ENCODE data around the gene TRIM7. TPM values are rescaled to one million over a fixed set of nuclear protein-coding genes. Genes with fewer than 3 reads are reported as not detected.

TRIM7 gene
- total and polyA plus RNA-seq, 2 donors (not counting 1 experiment from before 2014, with no cell fraction given), result 1.7 to 7.4 TPM

DNA sequence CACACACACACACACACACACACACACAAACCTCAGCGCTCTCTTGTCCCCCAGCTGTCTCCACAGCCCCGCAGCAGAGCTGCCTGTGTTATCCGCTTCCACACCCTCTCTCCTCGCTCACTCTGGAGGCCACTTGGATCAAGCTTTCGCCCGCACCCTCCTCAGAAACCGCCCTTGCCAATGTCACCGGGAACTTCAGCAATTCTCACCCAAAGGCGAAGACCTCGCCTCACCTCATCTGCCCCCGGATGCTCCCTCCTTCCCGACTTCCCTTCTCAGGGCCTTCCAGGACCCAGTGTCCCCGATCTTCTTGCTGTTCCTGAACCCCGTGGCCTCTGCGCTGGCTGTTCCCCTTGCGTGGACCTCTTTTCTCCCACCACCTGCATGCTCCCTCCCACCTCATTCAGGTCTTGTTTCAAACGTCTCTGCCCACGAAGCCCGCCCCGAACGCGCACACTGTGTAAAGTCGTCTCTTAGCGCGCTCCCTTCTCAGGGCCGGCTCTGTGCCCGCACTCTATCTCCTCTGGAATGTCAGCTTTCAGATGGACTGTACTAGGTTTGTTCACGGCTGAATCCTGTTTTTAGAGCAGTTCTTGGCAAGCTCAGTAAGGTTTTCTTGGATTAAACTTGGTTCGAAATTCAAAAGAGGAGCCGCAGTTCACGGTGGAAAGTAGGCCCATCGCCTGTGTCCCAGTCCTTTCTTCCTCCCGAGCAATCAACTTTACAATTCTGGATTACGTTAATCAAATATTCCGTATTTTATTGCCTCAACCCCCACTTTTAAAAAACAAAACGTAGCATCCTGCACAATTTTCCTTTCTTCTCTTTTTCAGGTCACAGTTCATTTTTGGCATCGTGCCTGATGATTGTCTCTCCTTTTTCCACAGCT, 1.0 kb upstream of the TRIM7 start:
- H3K27me3 Mint-ChIP-seq, result peaks cover 14% of the 10 kb centered on the region
- Histone ChIP-seq H4K20me1 (ENCODE audit: control insufficient read depth, insufficient read depth, low read length, poor library complexity, severe bottlenecking) (no peaks in the 10 kb centered on the region), H3K4me3 (ENCODE audit: control extremely low read depth in 1 of 5, extremely low read depth in 1 of 5, insufficient read depth in 1 of 5, low read depth in 2 of 5, low read length in 4 of 5) (peak overlapping the region; percentile 54 to 71 (median 68)), H3K4me2 (replicated peaks; ENCODE audit: low read depth, low read length, poor library complexity, severe bottlenecking) (peak overlapping the region; percentile 94), H3K9me3 (ENCODE audit: control extremely low read depth in 1 of 3, control insufficient read depth in 2 of 3, insufficient read depth in 1 of 3, low read length in 2 of 3) (peaks cover 0 to 20% (median 2%) of the 10 kb centered on the region in 3 donors), H3K27ac (ENCODE audit: low read length in 2 of 2) (no peak overlapping the region), H3K4me1 (ENCODE audit: control insufficient read depth in 2 of 2, insufficient read depth in 2 of 2, low read length in 2 of 2) (peaks cover 23 to 35% of the 10 kb centered on the region in 2 donors), H3K9ac (ENCODE audit: low read length) (peak overlapping the region; percentile 65), H3K79me2 (ENCODE audit: control insufficient read depth, insufficient read depth, low read length) (no peaks in the 10 kb centered on the region), H2AFZ (ENCODE audit: insufficient read depth, low read depth, low read length, poor library complexity, severe bottlenecking) (peak overlapping the region; percentile 69), H3K27me3 (replicated peaks in 1 of 4; ENCODE audit: control extremely low read depth in 1 of 4, control insufficient read depth in 3 of 4, insufficient read depth in 4 of 4, low read length in 3 of 4) (peaks cover 0 to 26% (median 12%) of the 10 kb centered on the region in 4 experiments), H3K36me3 (replicated peaks in 1 of 2; ENCODE audit: control extremely low read depth in 1 of 2, control insufficient read depth in 1 of 2, extremely low read depth in 1 of 2, insufficient read depth in 2 of 2, low read length in 1 of 2) (no peaks in the 10 kb centered on the region)
- TF ChIP-seq EZH2 (IDR thresholded peaks at IDR 0.05; ENCODE audit: borderline replicate concordance, insufficient read depth, low read depth, low read length, poor library complexity, severe bottlenecking), result no peak
- TF ChIP-seq, protein P1, sequence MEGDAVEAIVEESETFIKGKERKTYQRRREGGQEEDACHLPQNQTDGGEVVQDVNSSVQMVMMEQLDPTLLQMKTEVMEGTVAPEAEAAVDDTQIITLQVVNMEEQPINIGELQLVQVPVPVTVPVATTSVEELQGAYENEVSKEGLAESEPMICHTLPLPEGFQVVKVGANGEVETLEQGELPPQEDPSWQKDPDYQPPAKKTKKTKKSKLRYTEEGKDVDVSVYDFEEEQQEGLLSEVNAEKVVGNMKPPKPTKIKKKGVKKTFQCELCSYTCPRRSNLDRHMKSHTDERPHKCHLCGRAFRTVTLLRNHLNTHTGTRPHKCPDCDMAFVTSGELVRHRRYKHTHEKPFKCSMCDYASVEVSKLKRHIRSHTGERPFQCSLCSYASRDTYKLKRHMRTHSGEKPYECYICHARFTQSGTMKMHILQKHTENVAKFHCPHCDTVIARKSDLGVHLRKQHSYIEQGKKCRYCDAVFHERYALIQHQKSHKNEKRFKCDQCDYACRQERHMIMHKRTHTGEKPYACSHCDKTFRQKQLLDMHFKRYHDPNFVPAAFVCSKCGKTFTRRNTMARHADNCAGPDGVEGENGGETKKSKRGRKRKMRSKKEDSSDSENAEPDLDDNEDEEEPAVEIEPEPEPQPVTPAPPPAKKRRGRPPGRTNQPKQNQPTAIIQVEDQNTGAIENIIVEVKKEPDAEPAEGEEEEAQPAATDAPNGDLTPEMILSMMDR (IDR thresholded peaks at IDR 0.05), result no peak
- peak overlapping the region; percentile 98 for H3K4me3 Mint-ChIP-seq
- ChIA-PET CTCF (interaction anchor here (0.7 to 7.9 kb wide), 8 partner anchors 11 to 55 kb away, joined by 3 to 105 read pairs (median 10); partner anchors contain the start of genes RACK1, TRIM41 and TRIM52), POLR2A (interaction anchor here (1.3 to 3.6 kb wide), 5 partner anchors 9 to 33 kb away, joined by 3 to 73 read pairs (median 7); no protein-coding TSS in a partner anchor)
- 2% methylated on average over 37 of the region's 37 CpGs for WGBS (ENCODE audit: insufficient coverage)
- peaks cover 40% of the 10 kb centered on the region for H3K4me1 Mint-ChIP-seq
- ATAC-seq (ENCODE audit: low read depth) (no peak), DNase-seq (peak; percentile 59)
- intact Hi-C loops (cut with micrococcal nuclease), result loop anchor here (1.0 to 5.0 kb wide), 2 partner anchors 15 to 36 kb away; partner anchors contain the start of gene RACK1
- H3K27ac Mint-ChIP-seq, result peak overlapping the region; percentile 95
- no peaks in the 10 kb centered on the region for H3K9me3 Mint-ChIP-seq (ENCODE audit: insufficient read depth)
